GM18870 (cell line): ENCODE results near the gene TNRC6A.
"Not testable (repeated sequence)": the region's sequence is repeated elsewhere in the genome, so short reads cannot be mapped to it uniquely, and the experiment has no call there.

Experiments
- ATAC-seq: cut with Tn5 transposase; IDR thresholded peaks from one replicate; pipeline ENCODE4 v1.9.1; 2021; ENCODE audit warnings: moderate library complexity; ENCODE audit not compliant: unreplicated experiment

Gene TNRC6A

DNA sequence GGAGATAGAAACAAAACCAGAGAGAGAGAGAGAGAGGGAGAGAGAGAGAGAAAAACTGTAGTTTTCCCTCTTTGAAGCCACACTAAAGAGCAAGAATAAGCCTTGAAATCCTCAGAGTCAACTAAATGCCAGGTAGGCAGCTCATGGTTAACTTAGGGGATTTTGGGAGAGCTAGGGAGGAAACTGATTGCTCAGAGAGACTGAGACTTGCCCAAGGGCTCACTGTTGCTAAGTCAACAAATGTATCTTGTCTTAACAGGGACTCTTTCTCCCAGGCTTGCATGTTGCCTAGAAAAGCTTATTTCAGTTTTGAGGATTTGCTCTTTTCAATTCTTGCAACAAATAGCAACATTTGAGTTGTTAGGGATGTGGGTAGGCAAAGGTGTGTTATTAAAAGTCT is 111.8 kb downstream of the TNRC6A start:
- no peak for ATAC-seq

GRCh38 chr16:24844101-24845030 is 114.9 kb downstream of the TNRC6A start:
- no peak for ATAC-seq

- ATAC-seq, result not testable (repeated sequence)
These were observed 115.5 kb downstream of the TNRC6A start for GRCh38 chr16:24845031-24845365.

DNA sequence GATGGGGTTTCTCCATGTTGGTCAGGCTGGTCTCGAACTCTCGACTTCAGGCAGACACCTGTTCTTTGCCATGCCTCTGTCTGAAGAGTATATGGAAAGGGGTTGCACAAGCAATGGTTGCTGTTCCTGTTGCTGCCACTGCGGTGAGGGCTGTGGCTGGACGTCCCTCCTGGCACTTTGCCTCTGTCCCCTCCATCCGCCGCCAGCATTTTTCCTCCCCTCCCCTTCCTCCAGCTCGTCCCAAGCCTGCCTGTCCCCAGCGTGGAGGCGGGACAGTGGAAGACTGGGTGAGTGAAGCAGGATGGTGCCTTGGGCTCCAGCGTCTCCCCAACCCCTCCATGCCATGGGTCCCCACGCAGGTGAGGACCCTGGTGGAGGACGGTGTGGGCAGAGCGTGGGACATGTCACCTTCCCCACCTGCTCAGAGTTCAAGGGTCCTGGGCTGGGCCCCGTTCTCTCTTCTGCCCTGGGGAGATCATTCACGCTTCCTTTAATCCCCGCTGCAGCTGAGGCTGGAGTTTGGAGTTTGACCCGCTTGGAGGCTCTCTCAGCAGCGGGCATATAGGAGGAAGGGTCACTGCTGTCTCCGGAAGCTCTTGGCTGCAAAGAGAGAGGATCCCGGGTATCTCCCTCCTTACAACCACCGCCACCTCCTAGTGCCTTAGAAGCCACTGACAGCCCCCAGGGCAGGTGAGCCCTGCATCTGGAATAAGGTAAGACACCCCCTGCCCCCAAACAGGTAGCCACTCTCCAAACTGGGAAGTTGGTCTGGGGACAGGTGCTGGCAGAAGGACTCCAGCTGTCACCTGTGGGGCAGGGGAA is 116.5 kb downstream of the TNRC6A start, which contains the start of gene SLC5A11:
TSS of gene SLC5A11 (plus strand) at position 238 of the 822 bp plus-strand sequence. CDS start 12,681 bp downstream, outside the sequence.
- ATAC-seq, result no peak

- no peak for ATAC-seq
These were observed 117.3 kb downstream of the TNRC6A start for GRCh38 chr16:24846548-24847357.

DNA sequence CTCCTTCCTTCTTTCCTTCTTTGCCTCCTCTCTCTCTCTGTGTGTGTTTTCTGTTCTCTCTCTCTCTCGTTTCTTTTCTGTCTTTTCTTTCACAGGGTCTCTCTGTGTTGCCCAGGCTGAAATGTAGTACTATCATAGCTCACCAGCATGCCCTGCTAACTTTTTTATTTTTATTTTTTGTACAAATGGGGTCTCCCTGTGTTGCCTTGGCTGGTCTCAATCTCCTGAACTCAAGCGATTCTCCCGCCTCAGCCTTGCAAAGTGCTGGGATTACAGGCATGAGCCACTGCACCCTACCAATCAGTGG is 117.9 kb downstream of the TNRC6A start:
- ATAC-seq, result no peak

DNA sequence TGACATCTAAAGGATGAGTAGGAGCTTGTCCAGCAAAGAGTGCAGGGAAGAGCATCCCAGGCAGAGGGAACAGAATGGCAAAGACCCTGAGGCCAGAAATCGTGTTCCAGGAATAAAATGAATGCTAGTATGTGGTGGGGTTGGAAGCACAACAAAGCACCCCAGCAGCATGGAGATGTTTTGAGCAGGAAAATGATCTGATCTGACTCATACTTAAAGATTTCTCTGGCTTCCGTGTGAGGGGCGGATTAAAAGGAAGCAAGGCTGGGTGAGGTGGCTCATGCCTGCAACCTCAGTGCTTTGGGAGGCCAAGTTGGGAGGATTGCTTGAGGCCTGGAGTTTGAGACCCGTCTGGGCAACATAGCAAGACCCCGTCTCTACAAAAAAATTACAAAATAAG is 118.6 kb downstream of the TNRC6A start:
- ATAC-seq, result no peak

DNA sequence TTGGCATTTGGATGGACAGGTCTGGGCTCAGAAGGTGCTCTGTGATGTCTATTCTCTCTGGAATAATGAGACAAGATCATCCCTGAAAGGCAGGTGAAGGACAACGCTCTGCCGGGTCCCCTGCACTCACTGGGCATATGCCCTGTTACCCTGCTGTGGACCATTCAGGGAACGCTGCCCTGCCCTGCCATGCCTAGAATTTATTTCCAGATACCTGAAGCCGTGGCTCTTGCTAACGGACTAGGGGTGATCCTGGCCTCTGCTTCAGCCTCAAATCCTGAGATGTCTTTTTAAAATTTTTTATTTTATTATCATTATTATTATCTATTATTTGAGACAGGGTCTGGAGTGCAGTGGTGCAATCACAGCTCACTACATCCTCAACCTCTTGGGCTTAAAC is 120.2 kb downstream of the TNRC6A start:
- no peak for ATAC-seq

GRCh38 chr16:24850289-24850938 is 121.0 kb downstream of the TNRC6A start:
- no peak for ATAC-seq

DNA sequence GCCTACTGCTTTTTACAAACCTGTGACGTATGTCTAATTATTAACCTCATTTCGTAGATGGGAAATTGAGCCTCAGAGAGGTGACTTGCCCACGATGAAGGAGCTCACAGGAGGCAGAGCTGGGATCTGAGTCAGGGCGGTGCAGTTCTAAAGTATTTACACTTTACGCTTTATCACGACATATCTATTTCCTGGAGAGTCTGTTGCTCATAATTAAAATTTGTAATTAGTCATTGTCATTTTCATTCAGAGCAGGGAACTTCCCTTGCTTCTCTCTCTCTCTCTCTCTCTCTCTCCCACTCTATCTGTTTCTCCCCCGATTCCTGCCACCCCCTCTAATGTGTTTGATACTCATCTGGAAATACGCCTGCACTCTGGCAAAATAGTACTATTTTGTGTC is 122.2 kb downstream of the TNRC6A start:
- ATAC-seq, result no peak

- ATAC-seq, result no peak
These were observed 122.8 kb downstream of the TNRC6A start for GRCh38 chr16:24852281-24852721.

DNA sequence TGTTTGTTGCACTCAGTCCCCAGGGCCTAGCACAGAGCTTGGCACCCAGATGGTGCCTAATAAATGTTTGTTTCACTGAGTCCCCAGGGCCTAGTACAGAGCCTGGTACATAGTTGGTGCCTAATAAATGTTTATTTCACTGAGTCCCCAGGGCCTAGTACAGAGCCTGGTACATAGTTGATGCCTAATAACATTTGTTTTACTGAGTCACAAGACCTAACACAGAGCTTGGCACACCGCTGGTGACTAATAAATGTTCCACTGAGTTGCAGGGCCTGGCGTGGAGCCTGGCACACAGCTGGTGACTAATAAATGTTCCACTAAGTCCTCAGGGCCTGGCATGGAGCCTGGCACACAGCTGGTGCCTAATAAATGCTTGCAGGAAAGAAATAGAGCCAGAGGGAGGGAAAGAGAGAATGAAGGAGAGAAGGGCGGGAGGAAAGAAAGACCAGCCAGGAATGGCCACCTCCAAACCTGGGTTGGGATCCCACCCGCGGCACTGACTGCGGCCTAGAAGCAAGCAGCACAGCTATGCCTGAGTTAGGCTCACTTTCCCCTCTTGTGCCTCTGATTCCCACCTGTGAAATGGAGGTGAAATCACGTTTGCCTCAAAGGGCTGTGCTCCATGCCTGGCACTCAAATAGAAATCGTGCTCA is 123.8 kb downstream of the TNRC6A start:
- ATAC-seq, result no peak

DNA sequence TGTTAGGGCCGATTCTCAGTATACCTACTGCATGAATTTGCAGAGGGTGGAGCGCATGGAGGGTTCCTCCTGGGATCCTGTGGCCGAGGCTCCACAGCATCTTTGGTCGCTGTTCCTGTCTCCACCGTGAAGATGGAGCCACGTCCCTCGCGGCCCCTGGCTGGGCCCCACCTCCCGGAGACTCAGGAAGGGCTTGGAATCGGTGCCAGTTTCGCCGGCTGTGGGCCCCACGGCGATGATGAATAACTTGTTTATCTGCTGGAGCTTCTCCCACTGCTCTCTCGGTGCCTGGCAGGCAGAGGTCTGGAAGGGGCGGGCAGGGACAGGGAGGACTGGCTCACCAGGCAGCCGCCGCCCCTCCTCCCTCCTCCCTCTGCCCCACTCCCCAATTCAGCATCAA is 124.4 kb downstream of the TNRC6A start:
- ATAC-seq, result no peak

- no peak for ATAC-seq
These were observed 125.2 kb downstream of the TNRC6A start for GRCh38 chr16:24854607-24855171.

- no peak for ATAC-seq
These were observed 126.2 kb downstream of the TNRC6A start for GRCh38 chr16:24855678-24856077.

GRCh38 chr16:24856871-24857270 is 127.4 kb downstream of the TNRC6A start:
- not testable (repeated sequence) for ATAC-seq

- ATAC-seq, result no peak
These were observed 129.0 kb downstream of the TNRC6A start for GRCh38 chr16:24858219-24859041.

- no peak for ATAC-seq
These were observed 132.0 kb downstream of the TNRC6A start for GRCh38 chr16:24861461-24861860.
